HepG2 (cell line): Measurements from ENCODE around the gene ZNF324B. TPM values are rescaled to one million over a fixed set of nuclear protein-coding genes. Genes with fewer than 3 reads are reported as not detected.

ENCODE experiments used
- FOXA3 ChIP-seq: IDR thresholded peaks from 2 replicates; pipeline ENCODE4 v1.6.1; 2016; ENCODE audit warnings: missing genetic modification reagents, missing compliant biosample characterization
- FOXP4 ChIP-seq: sonication (generic); formaldehyde crosslinking; IDR thresholded peaks from 2 replicates; pipeline ENCODE4 v1.4.0; 2020; ENCODE audit warnings: missing genetic modification reagents
- HCFC1 ChIP-seq: fragments of 150-350 bp; IDR thresholded peaks from 2 replicates; pipeline ENCODE4 v1.6.1; 2014; ENCODE audit warnings: low read depth, low read length
- HIC2 ChIP-seq: sonication (generic); formaldehyde crosslinking; IDR thresholded peaks from 2 replicates; pipeline ENCODE4 v1.9.0; 2022; ENCODE audit warnings: low read depth, missing genetic modification reagents
- HIVEP1 ChIP-seq: sonication (generic); formaldehyde crosslinking; IDR thresholded peaks from 2 replicates; pipeline ENCODE4 v1.4.0; 2020; ENCODE audit warnings: mild to moderate bottlenecking, missing genetic modification reagents
- MTA3 ChIP-seq: sonication (generic); formaldehyde crosslinking; IDR thresholded peaks from 2 replicates; pipeline ENCODE4 v1.4.0; 2020; ENCODE audit warnings: missing genetic modification reagents
- MTERF4 ChIP-seq: sonication (generic); formaldehyde crosslinking; IDR thresholded peaks from 2 replicates; pipeline ENCODE4 v1.8.0; 2023; ENCODE audit warnings: mild to moderate bottlenecking, missing genetic modification reagents
- PHF8 ChIP-seq: sonication (generic); formaldehyde crosslinking; IDR thresholded peaks from 2 replicates; pipeline ENCODE4 v1.5.0; 2020; ENCODE audit warnings: missing genetic modification reagents
- RAD21 ChIP-seq: fragments of 450-650 bp; formaldehyde crosslinking; IDR thresholded peaks from 2 replicates; pipeline ENCODE4 v1.5.0; 2020; ENCODE audit warnings: mild to moderate bottlenecking
- SIX4 ChIP-seq: sonication (generic); formaldehyde crosslinking; IDR thresholded peaks from 2 replicates; pipeline ENCODE4 v1.4.0; 2020; ENCODE audit warnings: missing genetic modification reagents
- SNAPC2 ChIP-seq: sonication (generic); formaldehyde crosslinking; IDR thresholded peaks from 2 replicates; pipeline ENCODE4 v1.8.1; 2022; ENCODE audit warnings: mild to moderate bottlenecking, missing genetic modification reagents
- SRF ChIP-seq: IDR thresholded peaks from 2 replicates; pipeline ENCODE4 v1.6.1; 2011; ENCODE audit warnings: mild to moderate bottlenecking, low read depth, low read length, moderate library complexity
- TOPORS ChIP-seq: sonication (generic); formaldehyde crosslinking; IDR thresholded peaks from 2 replicates; pipeline ENCODE4 v1.8.0; 2023; ENCODE audit warnings: mild to moderate bottlenecking, missing genetic modification reagents
- ZNF224 ChIP-seq: sonication (generic); formaldehyde crosslinking; IDR thresholded peaks from 2 replicates; pipeline ENCODE4 v1.5.0; 2020; ENCODE audit warnings: mild to moderate bottlenecking, missing genetic modification reagents
- ZNF264 ChIP-seq: sonication (generic); formaldehyde crosslinking; IDR thresholded peaks from 2 replicates; pipeline ENCODE4 v1.4.0; 2020; ENCODE audit warnings: missing genetic modification reagents
- ZNF510 ChIP-seq: sonication (generic); formaldehyde crosslinking; IDR thresholded peaks from 2 replicates; pipeline ENCODE4 v1.4.0; 2020; ENCODE audit warnings: low read depth, mild to moderate bottlenecking, missing genetic modification reagents
- ZNF775 ChIP-seq: sonication (generic); formaldehyde crosslinking; IDR thresholded peaks from 2 replicates; pipeline ENCODE4 v1.4.0; 2020; ENCODE audit warnings: missing genetic modification reagents, mild to moderate bottlenecking, moderate library complexity, borderline replicate concordance
- polyA plus RNA-seq, 8 experiments: library from polyadenylated mRNA; depleted of rRNA in 3 of 8; stranded (reverse) in 7 of 8; unstranded in 1 of 8; fragments of >200 nt; fragmentation: Illumina TruSeq in 4 of 8; extraction: Trizol in 4 of 8; gene quantifications; 2 replicates each; pipeline versions ENCODE4 v1.2.1 to v1.2.3, GENCODE V29; 2011 to 2016; ENCODE audit warnings: low read depth in 4 of 8, missing spikeins in 1 of 8, mixed read lengths in 1 of 8; ENCODE audit not compliant: insufficient read depth in 1 of 8
- total RNA-seq, 5 experiments: library from RNA; depleted of rRNA; stranded (reverse); fragments of >200 nt; fragmentation: Illumina TruSeq; extraction: Trizol; gene quantifications; 2 replicates each; pipeline ENCODE4 v1.2.3, GENCODE V29; 2016; ENCODE audit warnings: low read depth in 1 of 5
- TF ChIP-seq, protein P1 (sequence below): sonication (generic); formaldehyde crosslinking; IDR thresholded peaks from 2 replicates; pipeline ENCODE4 v1.4.0; 2020; ENCODE audit warnings: mild to moderate bottlenecking, missing genetic modification reagents
- TF ChIP-seq, protein P2 (sequence below): sonication (generic); formaldehyde crosslinking; IDR thresholded peaks from 2 replicates; pipeline ENCODE4 v1.4.0; 2020; ENCODE audit warnings: missing genetic modification reagents

ZNF324B gene
- total and polyA plus RNA-seq, 2 of the 13 experiments (the other 11 are each of a cell fraction or from before 2014, with no cell fraction given), result 0.53 to 3.0 TPM

DNA sequence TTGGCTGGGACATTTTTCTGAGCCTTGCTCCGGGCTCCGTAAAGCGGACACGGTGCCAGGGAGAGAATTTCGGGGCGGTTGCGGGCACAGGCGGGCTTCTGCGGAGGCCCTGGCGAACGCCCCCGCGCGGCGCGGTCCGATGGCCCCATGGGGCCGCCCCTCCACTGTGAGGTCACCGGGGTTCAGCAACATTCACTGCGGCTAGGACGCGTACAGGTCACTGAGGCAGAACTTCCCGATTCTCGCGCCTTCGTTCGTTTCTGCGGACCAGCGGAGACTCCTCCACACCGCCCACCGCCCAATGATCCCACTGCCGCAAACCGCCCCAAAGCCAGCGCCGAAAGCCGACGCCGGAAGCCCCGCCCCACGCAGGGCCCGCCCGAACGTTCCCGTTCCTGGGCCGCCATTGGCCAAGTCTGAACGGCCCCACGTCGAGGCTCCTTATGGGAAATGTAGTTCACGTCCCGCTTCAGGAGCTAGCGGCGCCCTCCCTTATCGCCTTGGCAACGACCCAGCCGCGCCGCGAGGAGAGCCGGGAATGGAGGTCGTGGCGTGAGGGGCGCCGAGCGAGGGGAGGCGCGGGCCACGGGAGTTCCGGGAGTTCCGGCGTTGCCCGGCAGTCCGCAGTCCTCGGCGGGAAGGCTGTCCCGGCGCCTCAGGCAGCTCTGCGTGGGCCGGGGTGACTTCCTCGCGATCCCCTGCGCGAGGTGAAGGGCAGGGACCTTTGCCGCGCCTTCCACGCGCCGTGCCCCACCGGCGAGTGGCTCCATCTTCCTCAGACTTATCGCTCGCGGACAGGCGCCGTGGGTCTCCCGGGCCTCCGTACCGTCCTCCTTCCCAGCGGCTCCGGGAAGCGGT, 43.0 kb upstream of the ZNF324B start, which contains the start of gene ZNF584 (continued):
- peak; percentile 60 for TF ChIP-seq PHF8 (CRISPR knock-in tag)
- TF ChIP-seq ZNF775 (CRISPR knock-in tag), result no peak
- peak; percentile 89 for TF ChIP-seq HCFC1
- TF ChIP-seq HIVEP1 (CRISPR knock-in tag), result peak; percentile 75; the same call in 1 of the 2 replicates
- TF ChIP-seq, protein P1, sequence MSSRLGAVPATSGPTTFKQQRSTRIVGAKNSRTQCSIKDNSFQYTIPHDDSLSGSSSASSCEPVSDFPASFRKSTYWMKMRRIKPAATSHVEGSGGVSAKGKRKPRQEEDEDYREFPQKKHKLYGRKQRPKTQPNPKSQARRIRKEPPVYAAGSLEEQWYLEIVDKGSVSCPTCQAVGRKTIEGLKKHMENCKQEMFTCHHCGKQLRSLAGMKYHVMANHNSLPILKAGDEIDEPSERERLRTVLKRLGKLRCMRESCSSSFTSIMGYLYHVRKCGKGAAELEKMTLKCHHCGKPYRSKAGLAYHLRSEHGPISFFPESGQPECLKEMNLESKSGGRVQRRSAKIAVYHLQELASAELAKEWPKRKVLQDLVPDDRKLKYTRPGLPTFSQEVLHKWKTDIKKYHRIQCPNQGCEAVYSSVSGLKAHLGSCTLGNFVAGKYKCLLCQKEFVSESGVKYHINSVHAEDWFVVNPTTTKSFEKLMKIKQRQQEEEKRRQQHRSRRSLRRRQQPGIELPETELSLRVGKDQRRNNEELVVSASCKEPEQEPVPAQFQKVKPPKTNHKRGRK, result peak; percentile 42; the same call in 1 of the 2 replicates
- peak; percentile 35; the same call in 1 of the 2 replicates for TF ChIP-seq ZNF224 (CRISPR knock-in tag)
- peak; percentile 49; the same call in 1 of the 2 replicates for TF ChIP-seq MTERF4
- TF ChIP-seq ZNF510 (CRISPR knock-in tag), result peak; percentile 96
- TF ChIP-seq FOXA3, result peak; percentile 30
- TF ChIP-seq RAD21 (CRISPR knock-in tag), result peak; percentile 36; the same call in 1 of the 2 replicates
- TF ChIP-seq FOXP4 (CRISPR knock-in tag), result peak; percentile 12; the same call in 1 of the 2 replicates
- no peak for TF ChIP-seq SIX4 (CRISPR knock-in tag)
- TF ChIP-seq MTA3 (CRISPR knock-in tag), result no peak
- peak; percentile 93 for TF ChIP-seq TOPORS (CRISPR knock-in tag)
- no peak for TF ChIP-seq HIC2 (CRISPR knock-in tag)
- TF ChIP-seq, protein P2, sequence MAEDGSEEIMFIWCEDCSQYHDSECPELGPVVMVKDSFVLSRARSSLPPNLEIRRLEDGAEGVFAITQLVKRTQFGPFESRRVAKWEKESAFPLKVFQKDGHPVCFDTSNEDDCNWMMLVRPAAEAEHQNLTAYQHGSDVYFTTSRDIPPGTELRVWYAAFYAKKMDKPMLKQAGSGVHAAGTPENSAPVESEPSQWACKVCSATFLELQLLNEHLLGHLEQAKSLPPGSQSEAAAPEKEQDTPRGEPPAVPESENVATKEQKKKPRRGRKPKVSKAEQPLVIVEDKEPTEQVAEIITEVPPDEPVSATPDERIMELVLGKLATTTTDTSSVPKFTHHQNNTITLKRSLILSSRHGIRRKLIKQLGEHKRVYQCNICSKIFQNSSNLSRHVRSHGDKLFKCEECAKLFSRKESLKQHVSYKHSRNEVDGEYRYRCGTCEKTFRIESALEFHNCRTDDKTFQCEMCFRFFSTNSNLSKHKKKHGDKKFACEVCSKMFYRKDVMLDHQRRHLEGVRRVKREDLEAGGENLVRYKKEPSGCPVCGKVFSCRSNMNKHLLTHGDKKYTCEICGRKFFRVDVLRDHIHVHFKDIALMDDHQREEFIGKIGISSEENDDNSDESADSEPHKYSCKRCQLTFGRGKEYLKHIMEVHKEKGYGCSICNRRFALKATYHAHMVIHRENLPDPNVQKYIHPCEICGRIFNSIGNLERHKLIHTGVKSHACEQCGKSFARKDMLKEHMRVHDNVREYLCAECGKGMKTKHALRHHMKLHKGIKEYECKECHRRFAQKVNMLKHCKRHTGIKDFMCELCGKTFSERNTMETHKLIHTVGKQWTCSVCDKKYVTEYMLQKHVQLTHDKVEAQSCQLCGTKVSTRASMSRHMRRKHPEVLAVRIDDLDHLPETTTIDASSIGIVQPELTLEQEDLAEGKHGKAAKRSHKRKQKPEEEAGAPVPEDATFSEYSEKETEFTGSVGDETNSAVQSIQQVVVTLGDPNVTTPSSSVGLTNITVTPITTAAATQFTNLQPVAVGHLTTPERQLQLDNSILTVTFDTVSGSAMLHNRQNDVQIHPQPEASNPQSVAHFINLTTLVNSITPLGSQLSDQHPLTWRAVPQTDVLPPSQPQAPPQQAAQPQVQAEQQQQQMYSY, result no peak
- TF ChIP-seq SRF, result 0 out of 2 replicates have a peak, but pooled peaks have one; percentile 37
- no peak for TF ChIP-seq ZNF264 (CRISPR knock-in tag)
- 0 out of 2 replicates have a peak, but pooled peaks have one; percentile 20 for TF ChIP-seq SNAPC2 (CRISPR knock-in tag)
